Calu3 (cell line): ENCODE measurements around the gene LPAR1. TPM values are rescaled to one million over a fixed set of nuclear protein-coding genes. Genes with fewer than 3 reads are reported as not detected.

Source experiments
- BruUV-seq: library from RNA; stranded (reverse); fragments of 400-500 nt; replicated peaks from 2 replicates; lab custom pipeline; 2021; lab: Mats Ljungman, UMichigan
- CTCF ChIA-PET: fragments of 300-600 bp; sonication (Branson Sonifier 250); formaldehyde crosslinking; loops from one replicate; lab custom pipeline; 2022; ENCODE audit warnings: antibody characterized with exemption; lab: Charles Lee
- DNase-seq: peaks from one replicate; pipeline ENCODE4 v3.0.0; 2022
- H3K27ac Mint-ChIP-seq: one replicate; pipeline ENCODE4 v1.8.0; 2022; ENCODE audit warnings: mixed read lengths; ENCODE audit not compliant: unreplicated experiment
- H3K27me3 Mint-ChIP-seq: one replicate; pipeline ENCODE4 v1.8.0; 2022; ENCODE audit warnings: mixed read lengths; ENCODE audit not compliant: unreplicated experiment
- H3K36me3 Mint-ChIP-seq: one replicate; pipeline ENCODE4 v1.8.0; 2022; ENCODE audit warnings: mild to moderate bottlenecking, moderate library complexity, mixed read lengths; ENCODE audit not compliant: insufficient read depth, unreplicated experiment
- H3K4me1 Mint-ChIP-seq: one replicate; pipeline ENCODE4 v1.8.0; 2022; ENCODE audit warnings: mild to moderate bottlenecking, low read depth, mixed read lengths; ENCODE audit not compliant: unreplicated experiment
- H3K4me3 Mint-ChIP-seq: one replicate; pipeline ENCODE4 v1.8.0; 2022; ENCODE audit warnings: mild to moderate bottlenecking, low read depth, moderate library complexity, mixed read lengths; ENCODE audit not compliant: unreplicated experiment
- H3K9me3 Mint-ChIP-seq: one replicate; pipeline ENCODE4 v1.8.0; 2022; ENCODE audit warnings: low read depth, mixed read lengths; ENCODE audit not compliant: unreplicated experiment
- intact Hi-C: fragments of 100-400 bp; cut with micrococcal nuclease; formaldehyde crosslinking; loops from one replicate; pipeline ENCODE4 v1.10.0; 2022; ENCODE audit not compliant: unreplicated experiment
- total RNA-seq: library from RNA; stranded (reverse); gene quantifications from 2 replicates; pipeline ENCODE4 v1.2.3, GENCODE V29; 2022
- TF ChIP-seq, protein P1 (sequence below): fragments of 200-600 bp; IDR thresholded peaks from one replicate; pipeline ENCODE4 v1.8.0; 2022; ENCODE audit warnings: antibody characterized with exemption; ENCODE audit not compliant: unreplicated experiment

Gene LPAR1
- total RNA-seq, 1 experiment from 2014 or later, result 6.3 TPM

DNA sequence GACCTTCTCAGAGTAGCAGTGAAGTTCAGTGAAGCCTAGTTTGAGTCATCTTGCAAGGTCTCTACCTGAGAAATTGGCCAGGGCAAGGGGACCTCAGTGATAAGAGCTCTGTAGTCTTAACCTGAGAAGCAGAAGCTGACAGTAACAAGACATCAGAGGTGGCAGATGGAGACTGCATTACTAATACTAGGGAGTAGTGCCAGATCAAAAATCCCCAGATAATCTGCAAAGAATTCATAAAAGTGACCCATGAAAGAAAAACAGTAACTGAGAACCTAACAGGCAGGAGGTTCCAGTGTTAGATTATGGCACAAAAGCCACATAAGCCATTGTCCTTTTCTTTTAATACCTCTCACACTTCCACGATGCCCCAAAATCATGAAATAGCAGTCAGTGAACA lies 194.1 kb downstream of the LPAR1 start:
- DNase-seq, result no peak
- no peaks in the 10 kb centered on the region for H3K4me1 Mint-ChIP-seq

DNA sequence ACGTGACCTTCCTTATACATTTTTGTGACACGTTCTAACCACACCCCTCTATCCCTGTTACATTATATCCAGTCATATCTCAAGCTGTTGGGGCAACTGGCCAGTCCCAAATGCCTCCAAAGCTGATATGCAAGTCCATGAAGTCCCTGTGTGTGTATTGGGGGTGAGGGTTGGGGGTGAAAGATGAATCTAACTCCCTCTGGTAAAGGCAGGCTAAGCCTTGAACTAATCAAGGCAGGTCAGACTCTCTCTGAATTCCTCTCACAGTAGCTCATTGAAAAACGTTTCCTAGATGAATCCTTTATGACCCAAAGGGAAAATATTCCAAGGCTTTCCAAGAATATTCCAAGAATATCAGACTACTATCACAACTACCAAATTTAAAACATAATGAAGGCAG lies 195.3 kb downstream of the LPAR1 start:
- H3K4me1 Mint-ChIP-seq, result peaks cover 2% of the 10 kb centered on the region
- no peak overlapping the region for H3K27ac Mint-ChIP-seq
- H3K4me3 Mint-ChIP-seq, result no peak overlapping the region
- no peak for DNase-seq
- intact Hi-C loops, result loop anchor here (10.0 kb wide), 1 partner anchor 452 kb away; no protein-coding TSS in a partner anchor
- no peaks in the 10 kb centered on the region for H3K27me3 Mint-ChIP-seq
- no peaks in the 10 kb centered on the region for H3K9me3 Mint-ChIP-seq
- CTCF ChIA-PET, result no interaction called here
- BruUV-seq, result no TSS peak
- TF ChIP-seq, protein P1, sequence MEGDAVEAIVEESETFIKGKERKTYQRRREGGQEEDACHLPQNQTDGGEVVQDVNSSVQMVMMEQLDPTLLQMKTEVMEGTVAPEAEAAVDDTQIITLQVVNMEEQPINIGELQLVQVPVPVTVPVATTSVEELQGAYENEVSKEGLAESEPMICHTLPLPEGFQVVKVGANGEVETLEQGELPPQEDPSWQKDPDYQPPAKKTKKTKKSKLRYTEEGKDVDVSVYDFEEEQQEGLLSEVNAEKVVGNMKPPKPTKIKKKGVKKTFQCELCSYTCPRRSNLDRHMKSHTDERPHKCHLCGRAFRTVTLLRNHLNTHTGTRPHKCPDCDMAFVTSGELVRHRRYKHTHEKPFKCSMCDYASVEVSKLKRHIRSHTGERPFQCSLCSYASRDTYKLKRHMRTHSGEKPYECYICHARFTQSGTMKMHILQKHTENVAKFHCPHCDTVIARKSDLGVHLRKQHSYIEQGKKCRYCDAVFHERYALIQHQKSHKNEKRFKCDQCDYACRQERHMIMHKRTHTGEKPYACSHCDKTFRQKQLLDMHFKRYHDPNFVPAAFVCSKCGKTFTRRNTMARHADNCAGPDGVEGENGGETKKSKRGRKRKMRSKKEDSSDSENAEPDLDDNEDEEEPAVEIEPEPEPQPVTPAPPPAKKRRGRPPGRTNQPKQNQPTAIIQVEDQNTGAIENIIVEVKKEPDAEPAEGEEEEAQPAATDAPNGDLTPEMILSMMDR, result no peak
- no peaks in the 10 kb centered on the region for H3K36me3 Mint-ChIP-seq

More for the DNA sequence above, 194.1 kb downstream of the LPAR1 start:
- BruUV-seq, result no TSS peak
- TF ChIP-seq, protein P1, result no peak
- CTCF ChIA-PET, result no interaction called here
- intact Hi-C loops, result loop anchor here (10.0 kb wide), 1 partner anchor 451 kb away; no protein-coding TSS in a partner anchor
- H3K27ac Mint-ChIP-seq, result no peak overlapping the region
- no peaks in the 10 kb centered on the region for H3K27me3 Mint-ChIP-seq
- H3K4me3 Mint-ChIP-seq, result no peak overlapping the region
- H3K36me3 Mint-ChIP-seq, result no peaks in the 10 kb centered on the region
- H3K9me3 Mint-ChIP-seq, result no peaks in the 10 kb centered on the region

DNA sequence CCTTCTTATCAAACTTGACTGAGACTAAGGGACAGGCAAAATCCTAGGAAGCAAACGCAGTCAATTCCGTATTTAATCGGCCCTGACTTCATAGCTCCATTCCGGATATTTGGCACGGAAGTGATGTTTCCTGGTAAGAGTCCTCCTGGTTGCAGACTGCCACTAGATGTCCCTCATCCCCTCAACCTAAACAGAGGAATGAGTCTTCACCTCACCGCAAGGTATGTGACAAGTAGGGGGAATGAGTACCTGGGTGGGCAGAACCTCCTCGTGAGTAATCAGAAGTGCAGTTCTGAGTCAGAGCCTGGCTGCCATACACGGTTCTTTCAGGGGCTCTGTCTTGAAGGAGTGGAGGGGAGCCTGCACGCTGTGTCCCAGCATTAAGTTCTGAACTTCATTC lies 196.1 kb downstream of the LPAR1 start:
- Mint-ChIP-seq H3K9me3 (peaks cover 2% of the 10 kb centered on the region), H3K27ac (no peak overlapping the region), H3K27me3 (no peaks in the 10 kb centered on the region), H3K36me3 (no peaks in the 10 kb centered on the region), H3K4me1 (peaks cover 10% of the 10 kb centered on the region), H3K4me3 (no peak overlapping the region)
- no peak for DNase-seq
- TF ChIP-seq, protein P1, result no peak
- no TSS peak for BruUV-seq
- CTCF ChIA-PET, result no interaction called here
- intact Hi-C loops, result loop anchor here (10.0 kb wide), 1 partner anchor 453 kb away; no protein-coding TSS in a partner anchor

DNA sequence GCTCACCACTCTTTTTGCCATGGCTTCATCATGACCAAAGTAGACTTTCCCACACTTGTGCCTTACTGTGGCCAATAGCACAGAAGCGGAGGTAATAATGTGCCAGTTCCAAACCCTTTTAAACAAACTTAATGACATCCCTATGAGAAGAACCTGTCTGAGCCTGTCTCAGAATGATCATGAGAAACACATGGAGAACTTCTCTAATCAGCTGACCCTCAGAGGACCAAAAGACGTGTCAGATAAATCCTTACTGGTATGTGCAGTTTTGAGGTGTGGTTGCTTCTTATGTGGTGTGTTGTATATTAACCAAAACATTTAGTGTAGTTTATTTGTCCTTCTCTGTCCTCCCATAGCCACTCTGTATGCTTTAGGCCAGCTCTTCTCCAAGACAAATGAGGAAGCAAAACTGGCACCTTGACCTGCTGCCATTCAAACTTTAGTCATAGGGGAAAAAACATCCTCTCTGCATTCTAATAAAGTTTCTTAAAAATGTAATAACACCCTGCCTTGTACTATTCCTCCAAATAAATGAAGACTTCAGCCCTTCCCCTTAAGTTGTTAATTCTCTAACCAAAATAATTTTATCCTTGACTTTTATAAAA lies 200.8 kb downstream of the LPAR1 start:
- no peak for DNase-seq
- no peak overlapping the region for H3K4me3 Mint-ChIP-seq
- H3K36me3 Mint-ChIP-seq, result no peaks in the 10 kb centered on the region
- intact Hi-C loops, result no loop called here
- no peaks in the 10 kb centered on the region for H3K27me3 Mint-ChIP-seq
- H3K27ac Mint-ChIP-seq, result peak overlapping the region; percentile 60
- H3K9me3 Mint-ChIP-seq, result peaks cover 6% of the 10 kb centered on the region
- TF ChIP-seq, protein P1, result no peak
- CTCF ChIA-PET, result no interaction called here
- H3K4me1 Mint-ChIP-seq, result peaks cover 29% of the 10 kb centered on the region
- no TSS peak for BruUV-seq
